Measurements from ENCODE around the gene FAM241B.

FAM241B gene

DNA sequence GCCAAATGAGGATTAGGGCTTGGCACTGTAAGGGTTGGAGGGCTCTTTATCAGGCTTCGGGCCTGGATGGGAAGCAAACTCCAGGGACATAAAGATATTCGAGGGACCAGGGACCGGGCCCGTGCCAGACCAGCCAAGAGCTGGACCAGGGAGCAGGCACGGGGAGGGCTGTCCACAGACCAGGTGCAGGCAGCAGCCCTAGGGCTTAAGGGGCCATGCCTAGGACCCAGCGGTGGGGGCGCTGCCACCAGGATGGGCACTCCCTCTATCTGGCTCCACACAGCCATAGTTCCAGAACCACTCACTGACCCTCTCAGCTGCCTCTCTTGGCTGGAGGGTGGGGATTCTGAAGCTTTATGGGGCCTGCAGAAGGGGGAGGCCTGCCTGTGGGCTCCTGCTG, 32.9 kb downstream of the FAM241B start:
- no peak for DNase-seq (ENCODE audit: low read depth in 3 of 3, low spot score in 1 of 3)

DNA sequence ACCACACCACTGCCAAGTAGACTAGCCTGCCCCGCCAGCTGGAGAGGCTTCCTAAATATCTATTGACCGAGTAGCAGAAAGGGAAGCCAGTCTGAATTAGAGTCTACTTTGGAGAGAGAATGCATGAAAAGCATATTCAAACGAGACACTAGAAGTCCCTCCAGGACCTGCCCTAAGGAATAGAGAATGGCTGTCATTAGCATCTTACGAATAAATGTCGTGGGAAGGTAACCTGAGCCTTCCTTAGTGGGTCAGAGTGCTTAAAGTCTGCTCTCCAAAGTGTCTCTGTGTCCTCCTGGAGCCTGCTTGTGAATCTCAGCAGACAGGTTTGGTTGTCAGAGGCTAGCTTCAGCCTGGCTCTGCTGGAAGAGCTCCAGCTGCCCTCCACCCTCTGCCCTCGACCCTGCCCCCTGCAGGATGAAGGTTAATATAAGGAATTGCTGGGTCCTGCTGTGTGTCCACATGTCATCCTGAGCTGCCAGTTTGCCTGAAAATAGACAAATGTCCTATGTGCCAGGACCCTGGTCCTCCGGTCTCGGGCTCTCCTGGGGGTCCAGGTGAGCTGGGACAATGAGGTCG, 33.4 kb downstream of the FAM241B start:
- DNase-seq (ENCODE audit: low read depth in 3 of 3, low spot score in 1 of 3): no peak

DNA sequence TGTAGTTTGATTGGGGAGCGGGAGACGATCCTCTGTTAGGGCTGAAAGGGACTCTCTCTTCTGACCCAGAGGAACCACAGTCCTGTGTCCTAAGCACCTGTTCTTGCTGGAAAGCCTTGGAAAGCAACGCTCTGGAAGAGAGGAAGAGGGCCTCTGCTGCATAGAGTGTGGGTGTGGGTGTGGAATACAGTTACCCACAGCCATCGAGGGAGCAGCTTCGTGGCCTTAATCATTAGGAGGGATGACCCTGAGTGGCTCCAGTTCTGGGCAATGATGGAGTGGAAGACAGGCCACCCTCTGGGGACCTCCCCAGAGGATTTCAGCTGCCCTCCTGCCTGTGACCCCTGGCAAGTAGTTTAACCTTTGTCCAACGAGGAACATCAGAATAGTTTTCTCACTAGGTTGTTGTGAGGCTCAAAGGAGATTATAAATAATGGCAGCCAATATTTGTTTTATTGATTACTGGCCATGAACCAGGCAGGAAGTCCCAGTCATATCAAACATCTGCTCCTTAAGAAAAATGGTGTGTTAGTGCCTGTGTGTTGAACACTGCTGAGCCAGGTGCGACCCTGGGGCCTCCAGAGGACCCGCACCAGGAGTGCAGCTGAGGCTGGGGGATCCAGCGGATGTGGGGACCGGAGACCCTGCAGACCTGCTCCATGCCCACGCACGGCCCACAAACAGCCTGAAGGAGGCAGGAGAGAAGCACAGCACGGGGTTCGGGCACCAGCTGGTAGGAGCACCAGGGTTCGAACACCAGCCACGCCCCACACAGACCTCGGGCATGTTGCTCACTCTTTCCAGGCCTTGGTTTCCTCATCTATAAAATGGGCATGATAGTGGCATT, 35.6 kb downstream of the FAM241B start:
- DNase-seq (ENCODE audit: low read depth in 3 of 3, low spot score in 1 of 3): no peak

DNA sequence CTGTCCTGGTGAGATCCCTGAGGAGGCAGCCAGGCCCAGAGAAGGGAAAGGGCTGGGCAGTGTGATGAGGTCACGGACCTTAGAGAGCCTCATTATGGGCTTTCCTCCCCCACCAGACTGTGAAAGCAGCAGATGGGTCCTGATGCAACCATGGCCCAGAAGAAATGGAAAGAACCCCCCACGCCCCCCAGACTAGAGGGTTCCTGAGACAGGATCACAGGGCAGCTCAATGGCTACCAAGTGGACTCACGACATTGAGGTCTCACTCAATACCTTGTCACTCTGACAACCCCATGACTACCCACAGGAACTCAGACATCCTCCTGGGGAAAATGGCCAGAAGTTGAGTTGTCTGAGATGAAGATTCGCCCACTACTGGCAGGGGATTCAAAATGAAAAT, 36.7 kb downstream of the FAM241B start:
- DNase-seq (ENCODE audit: low read depth in 3 of 3, low spot score in 1 of 3): no peak

DNA sequence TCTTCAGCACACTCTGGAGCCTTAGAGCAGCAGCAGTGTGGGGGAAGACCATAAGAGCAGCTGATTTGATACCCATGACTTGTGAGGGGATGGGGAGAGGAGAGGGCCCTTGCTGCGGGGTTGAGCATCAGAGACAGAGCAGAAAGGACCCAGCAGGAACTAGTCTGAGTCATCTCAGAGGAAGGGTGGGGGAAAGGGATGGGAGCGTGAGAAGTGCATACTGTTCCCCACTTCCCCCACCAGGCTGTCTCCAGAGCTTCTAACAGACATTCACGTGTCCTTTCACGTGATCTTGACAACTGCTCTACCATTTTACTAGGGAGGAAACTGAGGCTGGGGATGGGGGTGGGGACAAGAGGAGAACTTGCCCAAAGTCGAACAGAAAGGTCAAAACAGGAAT, 38.7 kb downstream of the FAM241B start:
- DNase-seq (ENCODE audit: low read depth in 3 of 3, low spot score in 1 of 3): no peak

DNA sequence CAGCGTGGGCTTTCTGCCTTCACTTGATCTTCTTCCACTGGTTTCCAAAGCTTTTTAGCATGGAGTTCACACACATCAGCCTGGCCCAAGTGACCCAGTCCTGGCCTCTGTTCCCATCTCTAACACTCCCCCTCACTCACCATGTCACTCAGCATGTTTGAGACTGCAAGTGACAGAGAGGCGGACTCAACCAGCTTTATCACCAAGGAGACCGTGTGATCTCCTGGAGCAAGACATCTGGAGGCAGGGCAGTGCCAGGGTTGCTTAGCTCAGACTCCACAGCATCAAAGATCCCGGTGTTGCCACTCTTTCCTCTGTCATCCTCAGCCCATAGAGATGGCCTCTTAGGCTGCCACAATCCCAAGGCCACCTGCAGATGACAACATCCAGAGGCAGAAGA, 39.4 kb downstream of the FAM241B start:
- DNase-seq (ENCODE audit: low read depth in 3 of 3, low spot score in 1 of 3): no peak

DNA sequence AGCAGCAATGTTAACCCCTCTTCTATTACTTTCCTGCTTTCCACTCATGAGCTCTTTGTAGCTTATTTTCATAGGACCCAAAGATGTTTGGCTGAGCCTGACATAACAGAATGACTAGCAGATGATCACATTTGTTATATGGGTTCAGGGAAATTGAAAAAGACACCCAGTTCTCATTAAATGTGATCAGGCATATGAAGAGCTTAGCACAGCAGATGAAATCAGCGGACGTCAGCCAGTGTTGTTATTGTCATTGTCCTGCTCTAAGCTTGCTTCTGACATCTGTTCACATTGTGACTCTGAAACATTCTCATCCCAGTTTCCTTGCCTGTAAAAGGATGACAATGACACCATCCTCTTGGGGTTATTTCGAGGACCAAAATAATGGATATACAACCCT, 43.5 kb downstream of the FAM241B start:
- DNase-seq (ENCODE audit: low read depth in 3 of 3, low spot score in 1 of 3): no peak

DNA sequence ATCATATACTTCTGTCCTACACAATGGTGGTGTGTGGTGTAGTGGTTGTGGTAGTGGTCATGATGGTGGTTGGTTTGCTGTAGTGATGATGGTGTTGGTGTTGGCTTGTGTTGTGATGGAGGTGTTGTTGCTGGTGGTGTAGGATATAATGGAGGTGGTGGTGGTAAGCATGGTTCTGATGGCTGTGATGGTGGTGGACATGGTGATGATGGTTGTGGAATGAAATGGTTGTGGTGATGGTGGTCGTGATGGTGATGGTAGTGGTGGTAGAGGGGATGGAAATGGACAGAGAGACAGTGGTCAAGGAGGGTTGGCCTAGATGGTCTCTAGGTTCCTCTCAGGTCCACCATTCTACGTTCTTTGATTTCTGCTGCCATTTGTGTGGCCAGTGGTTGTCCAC, 44.7 kb downstream of the FAM241B start:
- DNase-seq (ENCODE audit: low read depth in 3 of 3, low spot score in 1 of 3): no peak

DNA sequence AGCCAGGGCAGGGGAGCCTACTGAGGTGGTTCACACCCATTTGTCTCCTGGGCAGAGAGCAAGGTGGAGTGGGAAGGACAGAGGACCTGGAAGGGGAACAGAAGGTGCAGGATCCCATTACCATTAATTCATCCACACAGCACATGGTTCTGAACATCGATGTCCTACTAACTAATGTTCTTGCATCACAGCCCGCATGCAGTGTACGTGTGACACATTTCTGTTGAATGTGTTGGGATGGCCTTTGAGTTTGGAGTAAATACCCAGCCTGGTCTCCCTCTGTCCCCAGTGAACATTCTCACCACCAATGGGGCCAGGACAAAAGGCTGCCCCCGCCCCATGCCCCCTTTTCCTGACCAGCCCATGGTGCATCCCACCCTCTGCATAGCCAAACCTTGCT, 46.3 kb downstream of the FAM241B start:
- no peak for DNase-seq (ENCODE audit: low read depth in 3 of 3, low spot score in 1 of 3)

DNA sequence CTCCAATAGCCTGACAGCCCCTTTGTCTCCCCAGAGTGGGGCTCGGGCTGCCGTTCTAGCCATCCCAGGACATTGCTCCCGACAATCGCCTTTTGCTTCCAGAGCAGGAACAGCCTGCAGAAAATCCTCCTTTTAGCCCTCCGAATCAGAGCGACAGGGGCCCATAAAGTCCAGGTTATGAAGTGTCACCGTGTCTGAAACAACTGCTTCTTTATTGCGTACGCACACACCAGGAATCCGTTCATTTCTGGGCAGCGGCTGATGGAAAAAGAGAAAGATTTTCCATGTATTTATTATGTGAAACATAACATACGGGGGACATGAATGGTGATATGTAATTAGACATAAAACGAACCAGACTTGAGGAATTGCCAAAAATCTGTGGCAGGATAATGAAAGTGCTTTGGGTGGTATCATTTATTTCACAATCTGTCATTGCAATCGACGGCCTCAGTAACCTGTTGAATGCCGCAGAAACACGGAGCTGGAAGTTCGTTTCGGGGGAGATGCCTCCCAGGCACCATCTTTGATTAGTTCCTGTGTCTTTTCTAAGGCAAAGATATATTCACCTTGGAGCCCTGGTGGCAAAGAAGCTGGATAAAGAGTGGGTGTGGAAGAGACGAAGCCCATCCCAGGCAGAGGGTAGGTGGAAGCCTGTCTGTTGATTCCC, 48.1 kb downstream of the FAM241B start:
- DNase-seq (ENCODE audit: low read depth in 3 of 3, low spot score in 1 of 3): no peak

DNA sequence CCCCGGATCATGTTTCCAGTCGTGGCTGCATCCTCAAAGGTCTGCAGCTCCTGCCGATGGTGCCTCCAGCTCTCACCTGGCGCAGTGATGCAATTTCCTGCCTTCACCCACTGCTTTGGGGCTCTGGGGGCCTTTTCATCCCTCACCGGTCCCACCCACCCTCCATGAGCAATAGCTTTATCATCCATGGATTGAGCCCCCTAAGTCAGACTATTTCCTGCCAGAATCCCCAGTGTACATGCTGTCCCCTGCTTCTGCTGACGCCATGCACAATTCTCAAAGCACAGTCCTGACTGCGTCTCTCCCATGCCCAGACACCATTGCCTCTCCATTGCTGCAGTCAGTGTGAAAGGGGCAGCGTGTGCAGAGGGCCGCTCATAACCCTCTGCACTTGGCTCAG, 49.7 kb downstream of the FAM241B start:
- DNase-seq (ENCODE audit: low read depth in 3 of 3, low spot score in 1 of 3): no peak

DNA sequence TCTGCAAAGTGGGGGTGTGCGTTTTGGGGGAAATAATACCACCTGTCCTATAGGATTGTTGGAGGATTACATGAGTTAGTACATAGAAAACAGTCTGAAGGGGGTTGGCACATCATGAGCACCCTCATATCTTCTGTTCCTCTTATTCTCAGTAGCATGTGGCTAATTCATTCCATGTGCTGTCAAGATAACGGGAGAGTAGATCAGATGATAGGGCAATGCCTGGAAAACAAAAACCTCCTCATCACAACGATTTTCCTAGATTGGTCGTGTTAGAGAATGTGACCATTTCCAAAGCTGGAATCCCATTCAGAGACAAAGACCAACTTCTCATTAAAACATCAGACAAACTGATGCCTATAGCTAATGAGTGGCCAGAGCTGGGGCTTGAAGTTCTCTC, 50.6 kb downstream of the FAM241B start:
- DNase-seq (ENCODE audit: low read depth in 3 of 3, low spot score in 1 of 3): no peak

DNA sequence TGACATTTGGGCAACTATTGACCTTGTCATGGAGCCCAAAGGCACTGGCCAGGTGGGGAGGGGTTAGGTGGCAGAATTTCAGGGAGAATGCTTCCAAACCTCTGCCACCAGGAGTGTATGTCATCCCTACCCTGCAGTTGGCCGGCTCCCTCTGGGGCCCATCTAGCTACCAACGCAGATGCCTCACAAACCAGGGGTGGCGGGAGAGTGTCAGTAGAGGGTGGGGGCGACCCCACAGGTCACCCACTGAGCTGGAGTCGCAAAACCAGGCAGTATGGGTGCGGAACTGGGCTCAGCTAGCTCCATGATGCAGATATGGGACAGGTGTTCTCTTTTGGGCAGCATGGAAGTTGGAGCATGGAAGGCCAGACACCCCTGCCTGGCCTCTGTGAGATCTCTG, 51.4 kb downstream of the FAM241B start:
- no peak for DNase-seq (ENCODE audit: low read depth in 3 of 3, low spot score in 1 of 3)

DNA sequence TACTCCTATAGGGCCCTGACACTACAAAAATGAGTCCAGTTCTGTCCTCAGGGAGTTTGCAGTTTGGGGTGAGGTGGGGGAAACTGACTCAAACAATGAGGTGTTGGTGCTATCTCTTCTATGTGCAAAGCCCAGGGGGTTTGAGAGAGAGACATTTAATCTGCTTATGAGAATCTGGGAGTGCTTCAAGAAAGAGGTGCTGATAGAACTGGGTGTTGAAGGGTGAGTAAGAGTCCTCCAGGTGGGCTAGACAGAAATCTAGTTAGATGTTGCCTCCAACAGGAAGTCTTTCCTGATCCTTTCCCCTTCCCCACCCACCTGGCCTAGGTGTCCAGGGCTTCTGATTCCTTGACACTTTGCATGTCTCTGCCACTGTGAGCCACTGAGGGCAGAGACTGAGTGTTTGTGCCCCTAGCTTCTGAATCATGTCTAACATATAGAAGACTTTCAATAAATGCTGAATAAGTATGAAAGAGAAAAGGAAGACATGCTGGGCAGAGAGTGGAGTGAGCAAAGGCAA, 53.0 kb downstream of the FAM241B start:
- no peak for DNase-seq (ENCODE audit: low read depth in 3 of 3, low spot score in 1 of 3)

Measured in stimulated activated CD4-positive, alpha-beta T cell treated with anti-CD3 and anti-CD28 coated beads, TNF-alpha, amount 100 ng/mL, for 1 hour (primary cell).